Measurements from ENCODE around the gene P2RY8.

- TF ChIP-seq CTCF (IDR thresholded peaks at IDR 0.05) (no peak), POLR2A (IDR thresholded peaks at IDR 0.05) (no peak), POLR2AphosphoS5 (IDR thresholded peaks at IDR 0.05) (no peak)
These were observed 52.4 kb downstream of the P2RY8 start for GRCh38 chrX:1484638-1485019.
